ENCODE results near the gene ST6GALNAC5.

DNA sequence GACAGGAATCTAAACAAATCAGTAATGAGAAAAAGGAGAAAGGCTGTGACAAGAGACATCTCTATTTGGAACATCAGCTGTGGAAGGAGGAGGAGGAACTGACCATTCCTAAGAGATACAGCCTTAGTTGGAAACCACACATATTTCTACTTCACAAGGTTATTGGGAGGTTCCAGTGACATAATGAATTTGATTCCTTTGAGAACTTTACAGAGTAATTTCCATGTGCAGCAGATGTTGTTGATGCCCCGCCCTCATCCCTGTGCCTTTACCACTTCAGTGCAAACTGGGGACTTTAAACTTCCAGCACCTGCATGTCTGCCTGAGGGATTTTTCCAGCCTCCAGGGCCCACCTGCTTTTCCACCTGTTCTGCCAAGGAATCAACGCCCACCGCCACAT, 9.3 kb upstream of the ST6GALNAC5 start:
- TF ChIP-seq POLR2A (IDR thresholded peaks at IDR 0.05) (no peak), EP300 (IDR thresholded peaks at IDR 0.05) (no peak), CTCF (IDR thresholded peaks at IDR 0.05) (no peak)

All from ovary (tissue), 3 donors.